Lower leg skin (tissue), 3 donors: Measurements from ENCODE around the gene XRCC4.

Source experiments
- CTCF ChIP-seq, 3 donors: fragments of 450-650 bp; IDR thresholded peaks; one replicate each; pipeline ENCODE4 v1.5.1; 2016; ENCODE audit warnings: antibody characterized with exemption in 3 of 3, mild to moderate bottlenecking in 3 of 3, moderate library complexity in 2 of 3
- POLR2A ChIP-seq, 2 donors: fragments of 450-650 bp; IDR thresholded peaks; one replicate each; pipeline ENCODE4 v1.6.1; 2016 to 2017; ENCODE audit warnings: antibody characterized with exemption in 2 of 2, mild to moderate bottlenecking in 1 of 2, moderate library complexity in 1 of 2

GRCh38 chr5:83360573-83360972 is 283.2 kb downstream of the XRCC4 start:
- no peak for TF ChIP-seq CTCF (IDR thresholded peaks at IDR 0.05)
- TF ChIP-seq POLR2A (IDR thresholded peaks at IDR 0.05), result no peak
